ENCODE measurements around the gene FNIP2. TPM values are rescaled to one million over a fixed set of nuclear protein-coding genes. Genes with fewer than 3 reads are reported as not detected.
"Not testable (repeated sequence)": the region's sequence is repeated elsewhere in the genome, so short reads cannot be mapped to it uniquely, and the experiment has no call there.

Gene FNIP2
- total RNA-seq, 2 donors from 2014 or later: 15.5 to 26.4 TPM

GRCh38 chr4:158756588-158756987, 12.2 kb upstream of the FNIP2 start:
- H3K27ac Mint-ChIP-seq: no peak overlapping the region
- H3K36me3 Mint-ChIP-seq: no peaks in the 10 kb centered on the region
- peaks cover 0 to 10% of the 10 kb centered on the region in 2 donors for H3K9me3 Mint-ChIP-seq
- no peak for DNase-seq (ENCODE audit: low spot score in 2 of 2)
- no peak for ATAC-seq

GRCh38 chr4:158758142-158758541, 10.7 kb upstream of the FNIP2 start:
- H3K27ac Mint-ChIP-seq: no peak overlapping the region
- H3K9me3 Mint-ChIP-seq: peaks cover 0 to 10% of the 10 kb centered on the region in 2 donors

GRCh38 chr4:158758703-158759102, 10.1 kb upstream of the FNIP2 start:
- H3K36me3 Mint-ChIP-seq: no peaks in the 10 kb centered on the region
- H3K27ac Mint-ChIP-seq: no peak overlapping the region
- H3K9me3 Mint-ChIP-seq: peaks cover 0 to 10% of the 10 kb centered on the region in 2 donors
- ATAC-seq (no peak), DNase-seq (ENCODE audit: low spot score in 2 of 2) (no peak)

More at GRCh38 chr4:158758142-158758541, 10.7 kb upstream of the FNIP2 start:
- no peak for ATAC-seq
- no peaks in the 10 kb centered on the region for H3K36me3 Mint-ChIP-seq
- no peak for DNase-seq (ENCODE audit: low spot score in 2 of 2)

GRCh38 chr4:158759539-158759938, 9.3 kb upstream of the FNIP2 start:
- H3K9me3 Mint-ChIP-seq; ATAC-seq; DNase-seq (ENCODE audit: low spot score in 2 of 2); H3K27ac Mint-ChIP-seq; H3K36me3 Mint-ChIP-seq: not testable (repeated sequence)

- peaks cover 0 to 10% of the 10 kb centered on the region in 2 donors for H3K9me3 Mint-ChIP-seq
- ATAC-seq (peak; percentile 60 to 97), DNase-seq (ENCODE audit: low spot score in 2 of 2) (peak in 1 of 2 donors; percentile 9)
- no peaks in the 10 kb centered on the region for H3K36me3 Mint-ChIP-seq
- H3K27ac Mint-ChIP-seq: no peak overlapping the region
These were observed 8.0 kb upstream of the FNIP2 start for GRCh38 chr4:158760866-158761265.

GRCh38 chr4:158762553-158762952, 6.3 kb upstream of the FNIP2 start:
- DNase-seq (ENCODE audit: low spot score in 2 of 2) (no peak), ATAC-seq (no peak)
- Mint-ChIP-seq H3K9me3 (peaks cover 0 to 5% of the 10 kb centered on the region in 2 donors), H3K27ac (no peak overlapping the region), H3K36me3 (no peaks in the 10 kb centered on the region)

- H3K27ac Mint-ChIP-seq: no peak overlapping the region
- H3K9me3 Mint-ChIP-seq: no peaks in the 10 kb centered on the region
- DNase-seq (ENCODE audit: low spot score in 2 of 2) (no peak), ATAC-seq (no peak)
- no peaks in the 10 kb centered on the region for H3K36me3 Mint-ChIP-seq
These were observed 5.4 kb upstream of the FNIP2 start for GRCh38 chr4:158763462-158763861.

GRCh38 chr4:158766434-158767044, 2.3 kb upstream of the FNIP2 start:
- Mint-ChIP-seq H3K36me3 (peaks cover 8 to 9% of the 10 kb centered on the region in 2 donors), H3K27ac (no peak overlapping the region), H3K9me3 (no peaks in the 10 kb centered on the region)
- no peak for ATAC-seq
- no peak for DNase-seq (ENCODE audit: low spot score in 2 of 2)

- peak in 1 of 2 donors; percentile 47 for ATAC-seq
- peak overlapping the region; percentile 54 to 86 for H3K27ac Mint-ChIP-seq
- H3K9me3 Mint-ChIP-seq: no peaks in the 10 kb centered on the region
- H3K36me3 Mint-ChIP-seq: peaks cover 9 to 13% of the 10 kb centered on the region in 2 donors
- DNase-seq (ENCODE audit: low spot score in 2 of 2): no peak
These were observed 1.4 kb upstream of the FNIP2 start for GRCh38 chr4:158767451-158767850.

- peak; percentile 47 to 72 for ATAC-seq
- peak; percentile 46 to 75 for DNase-seq (ENCODE audit: low spot score in 2 of 2)
- Mint-ChIP-seq H3K9me3 (no peaks in the 10 kb centered on the region), H3K27ac (peak overlapping the region; percentile 95 to 99), H3K36me3 (peaks cover 9 to 15% of the 10 kb centered on the region in 2 donors)
These were observed 522 bp downstream of the FNIP2 start for GRCh38 chr4:158769175-158769921.

- DNase-seq (ENCODE audit: low spot score in 2 of 2): no peak
- ATAC-seq: no peak
- H3K27ac Mint-ChIP-seq: peak overlapping the region in 1 of 2 donors; percentile 65
- peaks cover 9 to 15% of the 10 kb centered on the region in 2 donors for H3K36me3 Mint-ChIP-seq
- H3K9me3 Mint-ChIP-seq: no peaks in the 10 kb centered on the region
These were observed 1.8 kb downstream of the FNIP2 start for GRCh38 chr4:158770671-158771070.

- DNase-seq (ENCODE audit: low spot score in 2 of 2) (no peak), ATAC-seq (no peak)
- H3K9me3 Mint-ChIP-seq: no peaks in the 10 kb centered on the region
- H3K36me3 Mint-ChIP-seq: peaks cover 9 to 15% of the 10 kb centered on the region in 2 donors
- H3K27ac Mint-ChIP-seq: no peak overlapping the region
These were observed 3.0 kb downstream of the FNIP2 start for GRCh38 chr4:158771776-158772175.

- DNase-seq (ENCODE audit: low spot score in 2 of 2): no peak
- no peak overlapping the region for H3K27ac Mint-ChIP-seq
- no peak for ATAC-seq
- H3K36me3 Mint-ChIP-seq: peaks cover 0 to 6% of the 10 kb centered on the region in 2 donors
- no peaks in the 10 kb centered on the region for H3K9me3 Mint-ChIP-seq
These were observed 6.3 kb downstream of the FNIP2 start for GRCh38 chr4:158775091-158775651.

GRCh38 chr4:158776106-158776505, 7.3 kb downstream of the FNIP2 start:
- Mint-ChIP-seq H3K9me3 (no peaks in the 10 kb centered on the region), H3K36me3 (peaks cover 0 to 6% of the 10 kb centered on the region in 2 donors), H3K27ac (no peak overlapping the region)
- DNase-seq (ENCODE audit: low spot score in 2 of 2) (no peak), ATAC-seq (no peak)

- DNase-seq (ENCODE audit: low spot score in 2 of 2): no peak
- H3K9me3 Mint-ChIP-seq: no peaks in the 10 kb centered on the region
- peaks cover 0 to under 1% of the 10 kb centered on the region in 2 donors for H3K36me3 Mint-ChIP-seq
- ATAC-seq: peak in 1 of 2 donors; percentile 28
- peak overlapping the region in 1 of 2 donors; percentile 23 for H3K27ac Mint-ChIP-seq
These were observed 8.8 kb downstream of the FNIP2 start for GRCh38 chr4:158777423-158778155.

- DNase-seq (ENCODE audit: low spot score in 2 of 2) (no peak), ATAC-seq (peak; percentile 85 to 86)
- Mint-ChIP-seq H3K27ac (peak overlapping the region; percentile 23 to 72), H3K36me3 (no peaks in the 10 kb centered on the region), H3K9me3 (no peaks in the 10 kb centered on the region)
These were observed 9.4 kb downstream of the FNIP2 start for GRCh38 chr4:158778156-158778711.

All from activated naive CD4-positive, alpha-beta T cell treated with anti-CD3 and anti-CD28 coated beads, Interleukin-2, amount 50 U/mL, for 72 hours (primary cell).